AG08395 (cell line): ENCODE measurements around the gene INPP4B.
A peak's percentile ranks its signal among the peaks of the same experiment; 100 is the strongest.
"Not testable (repeated sequence)": the region's sequence is repeated elsewhere in the genome, so short reads cannot be mapped to it uniquely, and the experiment has no call there.

ENCODE experiments used
- DNase-seq: peaks from one replicate; pipeline ENCODE4 v3.0.0; 2012; ENCODE audit warnings: mixed read lengths, low spot score

The INPP4B gene

GRCh38 chr4:142824368-142824767, 21.7 kb downstream of the INPP4B start:
- peak; percentile 32 for DNase-seq

- DNase-seq: no peak
Measured at GRCh38 chr4:142823796-142824195, 22.3 kb downstream of the INPP4B start.

- DNase-seq: peak; percentile 4
Measured at GRCh38 chr4:142818476-142818875, 27.6 kb downstream of the INPP4B start.

- peak; percentile 13 for DNase-seq
Measured at GRCh38 chr4:142818031-142818430, 28.1 kb downstream of the INPP4B start.

GRCh38 chr4:142817442-142817841, 28.7 kb downstream of the INPP4B start:
- DNase-seq: peak; percentile 84

GRCh38 chr4:142815834-142816233, 30.3 kb downstream of the INPP4B start:
- peak; percentile 66 for DNase-seq

GRCh38 chr4:142813388-142813787, 32.7 kb downstream of the INPP4B start:
- no peak for DNase-seq

- no peak for DNase-seq
Measured at GRCh38 chr4:142812091-142812490, 34.0 kb downstream of the INPP4B start.

GRCh38 chr4:142811034-142811433, 35.1 kb downstream of the INPP4B start:
- no peak for DNase-seq

GRCh38 chr4:142809559-142809958, 36.5 kb downstream of the INPP4B start:
- no peak for DNase-seq

GRCh38 chr4:142803879-142804278, 42.2 kb downstream of the INPP4B start:
- DNase-seq: not testable (repeated sequence)

- DNase-seq: no peak
Measured at GRCh38 chr4:142801966-142802365, 44.1 kb downstream of the INPP4B start.

- DNase-seq: no peak
Measured at GRCh38 chr4:142781114-142781513, 65.0 kb downstream of the INPP4B start.

- peak; percentile 10 for DNase-seq
Measured at GRCh38 chr4:142778900-142779299, 67.2 kb downstream of the INPP4B start.

GRCh38 chr4:142778430-142778829, 67.7 kb downstream of the INPP4B start:
- DNase-seq: peak; percentile 11

GRCh38 chr4:142777045-142777743, 68.9 kb downstream of the INPP4B start:
- no peak for DNase-seq

GRCh38 chr4:142776026-142776425, 70.1 kb downstream of the INPP4B start:
- DNase-seq: no peak

GRCh38 chr4:142773505-142773904, 72.6 kb downstream of the INPP4B start:
- no peak for DNase-seq

- DNase-seq: no peak
Measured at GRCh38 chr4:142762280-142762679, 83.8 kb downstream of the INPP4B start.

GRCh38 chr4:142752202-142752786, 93.8 kb downstream of the INPP4B start:
- no peak for DNase-seq

GRCh38 chr4:142743121-142743825, 102.8 kb downstream of the INPP4B start:
- peak; percentile 22 for DNase-seq

GRCh38 chr4:142741995-142742394, 104.1 kb downstream of the INPP4B start:
- DNase-seq: no peak

- no peak for DNase-seq
Measured at GRCh38 chr4:142728233-142728632, 117.9 kb downstream of the INPP4B start.
